ENCODE data around the gene C3orf70. TPM values are rescaled to one million over a fixed set of nuclear protein-coding genes. Genes with fewer than 3 reads are reported as not detected.

C3orf70 gene
- total and polyA plus RNA-seq, 11 donors, result 0.53 to 2.9 (median 2.0) TPM

- 84 to 90% (median 87%) methylated on average over 21 to 28 of the region's 28 CpGs for WGBS, 4 donors
- H3K9me3 ChIP-seq, result no peaks in the 10 kb centered on the region
- DNase-seq, result no peak
- no peaks in the 10 kb centered on the region for H3K36me3 ChIP-seq
- H3K4me1 ChIP-seq, result peaks cover 0 to 8% (median 0%) of the 10 kb centered on the region in 12 donors
- no peak overlapping the region for H3K27ac ChIP-seq
- peak in 1 of 4 donors; percentile 10 for ATAC-seq
- TF ChIP-seq POLR2A (IDR thresholded peaks at IDR 0.05) (no peak), CTCF (IDR thresholded peaks at IDR 0.05) (no peak)
- no peak overlapping the region for H3K4me3 ChIP-seq
- intact Hi-C loops (cut with DNase I), result no loop called here
- H3K27me3 ChIP-seq, result no peaks in the 10 kb centered on the region
Measured at GRCh38 chr3:185069037-185070030, 83.5 kb downstream of the C3orf70 start.

- H3K9me3 ChIP-seq, result no peaks in the 10 kb centered on the region
- no peak overlapping the region for H3K27ac ChIP-seq
- intact Hi-C loops (cut with DNase I), result no loop called here
- DNase-seq (no peak), ATAC-seq (no peak)
- peaks cover 0 to 8% (median 0%) of the 10 kb centered on the region in 12 donors for H3K4me1 ChIP-seq
- WGBS, 4 donors, result 87 to 93% (median 91%) methylated on average over 11 of the region's 11 CpGs
- no peak overlapping the region for H3K4me3 ChIP-seq
- no peaks in the 10 kb centered on the region for H3K36me3 ChIP-seq
- TF ChIP-seq POLR2A (IDR thresholded peaks at IDR 0.05), result no peak
- TF ChIP-seq CTCF (IDR thresholded peaks at IDR 0.05), result no peak
- no peaks in the 10 kb centered on the region for H3K27me3 ChIP-seq
Measured at GRCh38 chr3:185067173-185067572, 85.7 kb downstream of the C3orf70 start.

GRCh38 chr3:185066251-185066650 lies 86.6 kb downstream of the C3orf70 start:
- WGBS, 4 donors, result 89 to 96% (median 94%) methylated on average over 4 of the region's 4 CpGs

More at GRCh38 chr3:185066251-185066650, 86.6 kb downstream of the C3orf70 start:
- DNase-seq (no peak), ATAC-seq (no peak)
- H3K27ac ChIP-seq, result no peak overlapping the region
- H3K36me3 ChIP-seq, result no peaks in the 10 kb centered on the region
- peaks cover 0 to 8% (median 0%) of the 10 kb centered on the region in 12 donors for H3K4me1 ChIP-seq
- intact Hi-C loops (cut with DNase I), result no loop called here
- H3K9me3 ChIP-seq, result no peaks in the 10 kb centered on the region
- no peaks in the 10 kb centered on the region for H3K27me3 ChIP-seq
- H3K4me3 ChIP-seq, result no peak overlapping the region
- TF ChIP-seq POLR2A (IDR thresholded peaks at IDR 0.05), result no peak
- no peak for TF ChIP-seq CTCF (IDR thresholded peaks at IDR 0.05)

Measured in heart left ventricle (tissue), 16 donors.